ENCODE measurements around the gene OSBPL10. TPM values are rescaled to one million over a fixed set of nuclear protein-coding genes. Genes with fewer than 3 reads are reported as not detected.

Gene OSBPL10
- total RNA-seq, 1 donor from 2014 or later: 24.4 TPM

DNA sequence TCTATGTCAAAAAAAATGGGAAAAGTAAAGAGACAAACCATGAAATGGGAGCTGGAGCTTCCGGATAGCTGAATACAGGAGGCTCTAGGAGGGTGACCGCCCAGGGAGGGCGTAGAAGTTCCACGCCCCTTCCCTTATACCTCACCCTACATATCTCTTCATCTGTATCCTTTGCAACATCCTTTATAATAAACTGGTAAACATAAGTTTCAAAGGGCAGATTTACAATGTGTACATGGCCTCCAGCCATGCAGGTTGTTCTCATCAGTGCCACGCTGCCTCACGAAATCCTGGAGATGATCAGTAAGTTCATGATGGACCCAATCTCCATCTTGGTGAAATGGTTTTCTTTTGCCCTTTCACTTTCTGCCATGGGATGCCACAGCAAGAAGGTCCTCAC, 121.8 kb downstream of the OSBPL10 start:
- Mint-ChIP-seq H3K9me3 (no peaks in the 10 kb centered on the region), H3K27me3 (no peaks in the 10 kb centered on the region), H3K36me3 (peaks cover 8% of the 10 kb centered on the region), H3K27ac (no peak overlapping the region), H3K4me1 (ENCODE audit: unreplicated experiment) (no peaks in the 10 kb centered on the region), H3K4me3 (no peak overlapping the region)
- DNase-seq (ENCODE audit: extremely low spot score, unreplicated experiment): no peak
- no peak for TF ChIP-seq CTCF (conservative IDR thresholded peaks at IDR 0.05)

GRCh38 chr3:31858439-31858838, 122.6 kb downstream of the OSBPL10 start:
- peaks cover 8% of the 10 kb centered on the region for H3K36me3 Mint-ChIP-seq
- no peak overlapping the region for H3K4me3 Mint-ChIP-seq
- no peak for TF ChIP-seq CTCF (conservative IDR thresholded peaks at IDR 0.05)
- no peaks in the 10 kb centered on the region for H3K9me3 Mint-ChIP-seq
- no peaks in the 10 kb centered on the region for H3K4me1 Mint-ChIP-seq (ENCODE audit: unreplicated experiment)
- no peaks in the 10 kb centered on the region for H3K27me3 Mint-ChIP-seq
- no peak for DNase-seq (ENCODE audit: extremely low spot score, unreplicated experiment)
- H3K27ac Mint-ChIP-seq: no peak overlapping the region

- no peak overlapping the region for H3K27ac Mint-ChIP-seq
- H3K4me3 Mint-ChIP-seq: no peak overlapping the region
- H3K27me3 Mint-ChIP-seq: no peaks in the 10 kb centered on the region
- no peak for TF ChIP-seq CTCF (conservative IDR thresholded peaks at IDR 0.05)
- H3K4me1 Mint-ChIP-seq (ENCODE audit: unreplicated experiment): peaks cover 16% of the 10 kb centered on the region
- no peaks in the 10 kb centered on the region for H3K36me3 Mint-ChIP-seq
- DNase-seq (ENCODE audit: extremely low spot score, unreplicated experiment): no peak
- no peaks in the 10 kb centered on the region for H3K9me3 Mint-ChIP-seq
These were observed 127.5 kb downstream of the OSBPL10 start for GRCh38 chr3:31853580-31853979.

DNA sequence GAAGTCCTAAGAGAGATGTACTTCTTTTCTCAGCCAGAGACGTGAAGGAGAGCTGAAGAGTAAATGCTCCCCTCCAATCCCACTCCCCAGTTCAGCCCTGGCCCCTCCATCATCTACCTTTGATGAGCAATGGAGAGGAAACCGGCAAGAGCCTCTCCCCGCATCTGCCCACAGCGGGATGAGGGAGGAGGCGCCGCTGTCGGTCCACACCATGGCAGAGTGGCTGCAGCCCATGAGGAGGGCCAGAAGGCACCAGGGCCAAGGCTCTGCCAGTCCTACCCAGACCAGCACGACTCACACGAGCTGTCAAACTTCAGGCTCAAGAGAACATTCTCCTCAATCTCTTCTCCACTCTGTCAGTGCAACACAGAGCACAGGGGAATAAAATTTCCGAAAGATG, 129.8 kb downstream of the OSBPL10 start:
- Mint-ChIP-seq H3K27me3 (no peaks in the 10 kb centered on the region), H3K36me3 (no peaks in the 10 kb centered on the region)

GRCh38 chr3:31848911-31849310, 132.2 kb downstream of the OSBPL10 start:
- Mint-ChIP-seq H3K9me3 (no peaks in the 10 kb centered on the region), H3K27me3 (no peaks in the 10 kb centered on the region), H3K4me3 (no peak overlapping the region), H3K4me1 (ENCODE audit: unreplicated experiment) (peaks cover 22% of the 10 kb centered on the region), H3K36me3 (no peaks in the 10 kb centered on the region), H3K27ac (no peak overlapping the region)
- no peak for DNase-seq (ENCODE audit: extremely low spot score, unreplicated experiment)
- TF ChIP-seq CTCF (conservative IDR thresholded peaks at IDR 0.05): no peak

More for the DNA sequence above, 129.8 kb downstream of the OSBPL10 start:
- DNase-seq (ENCODE audit: extremely low spot score, unreplicated experiment): no peak
- no peaks in the 10 kb centered on the region for H3K9me3 Mint-ChIP-seq
- H3K4me1 Mint-ChIP-seq (ENCODE audit: unreplicated experiment): peaks cover 22% of the 10 kb centered on the region
- TF ChIP-seq CTCF (conservative IDR thresholded peaks at IDR 0.05): no peak
- H3K4me3 Mint-ChIP-seq: no peak overlapping the region
- peak overlapping the region; percentile 1 for H3K27ac Mint-ChIP-seq

Data from type B pancreatic cell (in vitro differentiated cells).